HEK293 (cell line): ENCODE data around the gene PPP2R3A.

ENCODE experiments used
- BCL11B ChIP-seq: fragments of 450-650 bp; formaldehyde crosslinking; IDR thresholded peaks from 2 replicates; pipeline ENCODE4 v1.5.1; 2016; ENCODE audit warnings: low read depth, missing biosample characterization, missing genetic modification characterization
- GLIS1 ChIP-seq: fragments of 450-650 bp; formaldehyde crosslinking; IDR thresholded peaks from 2 replicates; pipeline ENCODE4 v1.5.1; 2016; ENCODE audit warnings: missing biosample characterization, missing genetic modification characterization
- MEIS1 ChIP-seq: sonication (generic); formaldehyde crosslinking; IDR thresholded peaks from 2 replicates; pipeline ENCODE4 v1.8.1; 2022; ENCODE audit warnings: missing genetic modification reagents, mild to moderate bottlenecking, borderline replicate concordance
- PATZ1 ChIP-seq: fragments of 450-650 bp; formaldehyde crosslinking; IDR thresholded peaks from 2 replicates; pipeline ENCODE4 v1.5.1; 2016; ENCODE audit warnings: missing biosample characterization, missing genetic modification characterization
- PRDM1 ChIP-seq: fragments of 450-650 bp; formaldehyde crosslinking; IDR thresholded peaks from 2 replicates; pipeline ENCODE4; 2016; ENCODE audit warnings: missing biosample characterization, missing genetic modification characterization
- SETDB1 ChIP-seq: IDR thresholded peaks from one replicate; pipeline ENCODE4 v1.6.1; 2017; ENCODE audit warnings: mild to moderate bottlenecking, low read length, moderate library complexity, mixed read lengths; ENCODE audit not compliant: insufficient read length
- YY1 ChIP-seq: fragments of 450-650 bp; formaldehyde crosslinking; IDR thresholded peaks from 2 replicates; pipeline ENCODE4 v1.5.1; 2018; ENCODE audit warnings: missing biosample characterization, missing genetic modification characterization
- ZBTB17 ChIP-seq: fragments of 450-650 bp; formaldehyde crosslinking; IDR thresholded peaks from 2 replicates; pipeline ENCODE4 v1.5.1; 2016; ENCODE audit warnings: missing biosample characterization, missing genetic modification characterization
- ZFP37 ChIP-seq: fragments of 450-650 bp; formaldehyde crosslinking; IDR thresholded peaks from 2 replicates; pipeline ENCODE4 v1.5.1; 2016; ENCODE audit warnings: missing biosample characterization, missing genetic modification characterization
- ZNF10 ChIP-seq: fragments of 450-650 bp; formaldehyde crosslinking; IDR thresholded peaks from 2 replicates; pipeline ENCODE4 v1.5.1; 2017; ENCODE audit warnings: missing biosample characterization, missing genetic modification characterization
- ZNF18 ChIP-seq: fragments of 450-650 bp; formaldehyde crosslinking; IDR thresholded peaks from 2 replicates; pipeline ENCODE4 v1.5.1; 2016; ENCODE audit warnings: missing biosample characterization, missing genetic modification characterization
- ZNF211 ChIP-seq: fragments of 450-650 bp; formaldehyde crosslinking; IDR thresholded peaks from 2 replicates; pipeline ENCODE4 v1.5.1; 2016; ENCODE audit warnings: low read depth, missing biosample characterization, missing genetic modification characterization
- ZNF280D ChIP-seq: fragments of 450-650 bp; formaldehyde crosslinking; IDR thresholded peaks from 2 replicates; pipeline ENCODE4 v1.5.1; 2016; ENCODE audit warnings: missing biosample characterization, missing genetic modification characterization
- ZNF354C ChIP-seq: fragments of 450-650 bp; formaldehyde crosslinking; IDR thresholded peaks from 2 replicates; pipeline ENCODE4 v1.5.1; 2016; ENCODE audit warnings: missing biosample characterization, missing genetic modification characterization, low read depth, borderline replicate concordance
- ZNF473 ChIP-seq: fragments of 450-650 bp; formaldehyde crosslinking; IDR thresholded peaks from 2 replicates; pipeline ENCODE4 v1.5.1; 2017; ENCODE audit warnings: missing biosample characterization, missing genetic modification characterization
- ZNF501 ChIP-seq: fragments of 450-650 bp; formaldehyde crosslinking; IDR thresholded peaks from 2 replicates; pipeline ENCODE4 v1.5.1; 2016; ENCODE audit warnings: missing biosample characterization, missing genetic modification characterization
- ZNF521 ChIP-seq: fragments of 450-650 bp; formaldehyde crosslinking; IDR thresholded peaks from 2 replicates; pipeline ENCODE4 v1.5.1; 2017; ENCODE audit warnings: missing biosample characterization, mild to moderate bottlenecking, missing genetic modification characterization
- ZNF548 ChIP-seq: fragments of 450-650 bp; formaldehyde crosslinking; IDR thresholded peaks from 2 replicates; pipeline ENCODE4 v1.5.1; 2016; ENCODE audit warnings: missing biosample characterization, missing genetic modification characterization
- ZNF623 ChIP-seq: fragments of 450-650 bp; formaldehyde crosslinking; IDR thresholded peaks from 2 replicates; pipeline ENCODE4 v1.5.1; 2016; ENCODE audit warnings: missing biosample characterization, missing genetic modification characterization
- ZNF639 ChIP-seq: fragments of 450-650 bp; formaldehyde crosslinking; IDR thresholded peaks from 2 replicates; pipeline ENCODE4 v1.5.1; 2016; ENCODE audit warnings: missing biosample characterization, missing genetic modification characterization
- ZNF670 ChIP-seq: fragments of 450-650 bp; formaldehyde crosslinking; IDR thresholded peaks from 2 replicates; pipeline ENCODE4 v1.5.1; 2016; ENCODE audit warnings: missing biosample characterization, missing genetic modification characterization, low read depth
- ZNF777 ChIP-seq: fragments of 450-650 bp; formaldehyde crosslinking; IDR thresholded peaks from 2 replicates; pipeline ENCODE4 v1.5.1; 2017; ENCODE audit warnings: missing biosample characterization, missing genetic modification characterization, borderline replicate concordance
- ZNF830 ChIP-seq: fragments of 450-650 bp; IDR thresholded peaks from 2 replicates; pipeline ENCODE4 v1.5.0; 2018; ENCODE audit warnings: missing biosample characterization, missing genetic modification characterization, low read depth, mild to moderate bottlenecking, moderate library complexity
- ZNF837 ChIP-seq: fragments of 450-650 bp; formaldehyde crosslinking; IDR thresholded peaks from 2 replicates; pipeline ENCODE4 v1.5.1; 2016; ENCODE audit warnings: missing biosample characterization, missing genetic modification characterization
- ZSCAN30 ChIP-seq: fragments of 450-650 bp; IDR thresholded peaks from 2 replicates; pipeline ENCODE4 v1.5.1; 2018; ENCODE audit warnings: missing biosample characterization, mild to moderate bottlenecking, missing genetic modification characterization, moderate library complexity
- ZSCAN4 ChIP-seq: fragments of 450-650 bp; formaldehyde crosslinking; IDR thresholded peaks from 2 replicates; pipeline ENCODE4 v1.5.1; 2017; ENCODE audit warnings: missing biosample characterization, missing genetic modification characterization
- TF ChIP-seq, protein P1 (sequence below): fragments of 450-650 bp; formaldehyde crosslinking; IDR thresholded peaks from 2 replicates; pipeline ENCODE4 v1.5.1; 2017; ENCODE audit warnings: missing biosample characterization, missing genetic modification characterization
- TF ChIP-seq, protein P2 (sequence below): fragments of 450-650 bp; formaldehyde crosslinking; IDR thresholded peaks from 2 replicates; pipeline ENCODE4 v1.5.1; 2016; ENCODE audit warnings: missing biosample characterization, missing genetic modification characterization

PPP2R3A gene

GRCh38 chr3:135965129-135965505, 411 bp upstream of the PPP2R3A start (continued):
- TF ChIP-seq, protein P1, sequence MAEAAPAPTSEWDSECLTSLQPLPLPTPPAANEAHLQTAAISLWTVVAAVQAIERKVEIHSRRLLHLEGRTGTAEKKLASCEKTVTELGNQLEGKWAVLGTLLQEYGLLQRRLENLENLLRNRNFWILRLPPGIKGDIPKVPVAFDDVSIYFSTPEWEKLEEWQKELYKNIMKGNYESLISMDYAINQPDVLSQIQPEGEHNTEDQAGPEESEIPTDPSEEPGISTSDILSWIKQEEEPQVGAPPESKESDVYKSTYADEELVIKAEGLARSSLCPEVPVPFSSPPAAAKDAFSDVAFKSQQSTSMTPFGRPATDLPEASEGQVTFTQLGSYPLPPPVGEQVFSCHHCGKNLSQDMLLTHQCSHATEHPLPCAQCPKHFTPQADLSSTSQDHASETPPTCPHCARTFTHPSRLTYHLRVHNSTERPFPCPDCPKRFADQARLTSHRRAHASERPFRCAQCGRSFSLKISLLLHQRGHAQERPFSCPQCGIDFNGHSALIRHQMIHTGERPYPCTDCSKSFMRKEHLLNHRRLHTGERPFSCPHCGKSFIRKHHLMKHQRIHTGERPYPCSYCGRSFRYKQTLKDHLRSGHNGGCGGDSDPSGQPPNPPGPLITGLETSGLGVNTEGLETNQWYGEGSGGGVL (tag by site-specific recombination): no peak
- TF ChIP-seq ZSCAN30: no peak
- TF ChIP-seq GLIS1 (tag by site-specific recombination): peak; percentile 85
- TF ChIP-seq PATZ1 (tag by site-specific recombination): no peak; the same call in 1 of the 2 replicates
- TF ChIP-seq, protein P2, sequence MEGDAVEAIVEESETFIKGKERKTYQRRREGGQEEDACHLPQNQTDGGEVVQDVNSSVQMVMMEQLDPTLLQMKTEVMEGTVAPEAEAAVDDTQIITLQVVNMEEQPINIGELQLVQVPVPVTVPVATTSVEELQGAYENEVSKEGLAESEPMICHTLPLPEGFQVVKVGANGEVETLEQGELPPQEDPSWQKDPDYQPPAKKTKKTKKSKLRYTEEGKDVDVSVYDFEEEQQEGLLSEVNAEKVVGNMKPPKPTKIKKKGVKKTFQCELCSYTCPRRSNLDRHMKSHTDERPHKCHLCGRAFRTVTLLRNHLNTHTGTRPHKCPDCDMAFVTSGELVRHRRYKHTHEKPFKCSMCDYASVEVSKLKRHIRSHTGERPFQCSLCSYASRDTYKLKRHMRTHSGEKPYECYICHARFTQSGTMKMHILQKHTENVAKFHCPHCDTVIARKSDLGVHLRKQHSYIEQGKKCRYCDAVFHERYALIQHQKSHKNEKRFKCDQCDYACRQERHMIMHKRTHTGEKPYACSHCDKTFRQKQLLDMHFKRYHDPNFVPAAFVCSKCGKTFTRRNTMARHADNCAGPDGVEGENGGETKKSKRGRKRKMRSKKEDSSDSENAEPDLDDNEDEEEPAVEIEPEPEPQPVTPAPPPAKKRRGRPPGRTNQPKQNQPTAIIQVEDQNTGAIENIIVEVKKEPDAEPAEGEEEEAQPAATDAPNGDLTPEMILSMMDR (tag by site-specific recombination): peak; percentile 27; the same call in 1 of the 2 replicates
- TF ChIP-seq ZNF623 (tag by site-specific recombination): no peak
- no peak for TF ChIP-seq ZNF501
- TF ChIP-seq MEIS1 (CRISPR knock-in tag): no peak
- no peak for TF ChIP-seq PRDM1 (tag by site-specific recombination)
- 0 out of 2 replicates have a peak, but pooled peaks have one; percentile 19 for TF ChIP-seq YY1 (tag by site-specific recombination)
- no peak for TF ChIP-seq ZNF280D (tag by site-specific recombination)
- TF ChIP-seq BCL11B (tag by site-specific recombination): no peak
- 0 out of 2 replicates have a peak, but pooled peaks have one; percentile 44 for TF ChIP-seq ZNF639 (tag by site-specific recombination)
- no peak for TF ChIP-seq ZNF837
- TF ChIP-seq ZNF548 (tag by site-specific recombination): no peak
- no peak for TF ChIP-seq SETDB1
- no peak for TF ChIP-seq ZSCAN4 (tag by site-specific recombination)
- TF ChIP-seq ZNF18 (tag by site-specific recombination): no peak
- no peak for TF ChIP-seq ZNF670 (tag by site-specific recombination)
- TF ChIP-seq ZBTB17: no peak
- 0 out of 2 replicates have a peak, but pooled peaks have one; percentile 44 for TF ChIP-seq ZFP37 (tag by site-specific recombination)
- no peak for TF ChIP-seq ZNF10
- TF ChIP-seq ZNF777 (tag by site-specific recombination): 0 out of 2 replicates have a peak, but pooled peaks have one; percentile 62
- TF ChIP-seq ZNF473 (tag by site-specific recombination): no peak
- TF ChIP-seq ZNF211 (tag by site-specific recombination): no peak
- no peak for TF ChIP-seq ZNF830
- no peak for TF ChIP-seq ZNF354C (tag by site-specific recombination)
- TF ChIP-seq ZNF521 (tag by site-specific recombination): no peak
